Common myeloid progenitor, CD34-positive (primary cell): ENCODE results near the gene PRTFDC1.

Experiments
- CTCF ChIA-PET: fragments of 350-600 bp; sonication (Branson Sonifier 250); formaldehyde crosslinking; loops from one replicate; lab custom pipeline; 2021; ENCODE audit warnings: antibody characterized with exemption; lab: Charles Lee
- POLR2A ChIA-PET: fragments of 350-600 bp; sonication (Branson Sonifier 250); formaldehyde crosslinking; loops from one replicate; lab custom pipeline; 2021; ENCODE audit warnings: antibody characterized with exemption; lab: Charles Lee
- DNase-seq, 3 donors: peaks; one replicate each; pipeline versions ENCODE4 v3.0.0 to v3.0.0-alpha.2; 2013
- H3K27ac ChIP-seq, 2 experiments: 1 replicate in 1 of 2; 2 replicates in 1 of 2; pipeline ENCODE4 v1.7.0; 2013; ENCODE audit warnings: inconsistent platforms in 2 of 2, low read length in 2 of 2, mild to moderate bottlenecking in 2 of 2, low read depth in 1 of 2, moderate library complexity in 1 of 2; ENCODE audit not compliant: severe bottlenecking in 2 of 2, insufficient read depth in 1 of 2, poor library complexity in 1 of 2
- H3K27me3 ChIP-seq, 5 experiments: replicated peaks in 2 of 5; 1 replicate in 3 of 5; 2 replicates in 2 of 5; pipeline versions ENCODE4 v1.6.1 to v1.7.0; 2013; ENCODE audit warnings: low read length in 4 of 5, mild to moderate bottlenecking in 2 of 5, moderate library complexity in 2 of 5, inconsistent platforms in 1 of 5; ENCODE audit not compliant: insufficient read depth in 5 of 5, control insufficient read depth in 4 of 5
- H3K36me3 ChIP-seq, 4 experiments: 1 replicate in 2 of 4; 2 replicates in 2 of 4; pipeline versions ENCODE4 v1.6.1 to v1.7.0; 2013; ENCODE audit warnings: low read length in 3 of 4, control low read depth in 1 of 4, mild to moderate bottlenecking in 1 of 4; ENCODE audit not compliant: control insufficient read depth in 4 of 4, insufficient read depth in 4 of 4
- H3K4me1 ChIP-seq, 4 experiments: 1 replicate in 3 of 4; 2 replicates in 1 of 4; pipeline versions ENCODE4 v1.6.1 to v1.7.1; 2013; ENCODE audit warnings: low read length in 3 of 4, mild to moderate bottlenecking in 3 of 4, control low read depth in 1 of 4, inconsistent platforms in 1 of 4, moderate library complexity in 1 of 4; ENCODE audit not compliant: control insufficient read depth in 4 of 4, insufficient read depth in 4 of 4; ENCODE audit errors: control extremely low read depth in 1 of 4
- H3K4me3 ChIP-seq, 7 experiments: 1 replicate in 4 of 7; 2 replicates in 3 of 7; pipeline versions ENCODE4 v1.5.1 to v1.7.0; 2013; ENCODE audit warnings: mild to moderate bottlenecking in 7 of 7, low read length in 6 of 7, moderate library complexity in 6 of 7, inconsistent platforms in 2 of 7, low read depth in 2 of 7, control low read depth in 1 of 7; ENCODE audit not compliant: insufficient read depth in 4 of 7, control insufficient read depth in 1 of 7; ENCODE audit errors: extremely low read depth in 1 of 7
- H3K9me3 ChIP-seq, 5 experiments: 1 replicate in 4 of 5; 2 replicates in 1 of 5; pipeline versions ENCODE4 v1.6.1 to v1.7.1; 2013; ENCODE audit warnings: low read length in 4 of 5, mild to moderate bottlenecking in 2 of 5, inconsistent platforms in 1 of 5, low read depth in 1 of 5, moderate library complexity in 1 of 5; ENCODE audit not compliant: control insufficient read depth in 4 of 5, insufficient read depth in 2 of 5; ENCODE audit errors: control extremely low read depth in 1 of 5
- WGBS: methylation state at CpG from one replicate; pipeline ENCODE4 v1.1.5; 2013; ENCODE audit not compliant: insufficient coverage; 5-methylcytosine and 5-hydroxymethylcytosine counted together

PRTFDC1 gene

DNA sequence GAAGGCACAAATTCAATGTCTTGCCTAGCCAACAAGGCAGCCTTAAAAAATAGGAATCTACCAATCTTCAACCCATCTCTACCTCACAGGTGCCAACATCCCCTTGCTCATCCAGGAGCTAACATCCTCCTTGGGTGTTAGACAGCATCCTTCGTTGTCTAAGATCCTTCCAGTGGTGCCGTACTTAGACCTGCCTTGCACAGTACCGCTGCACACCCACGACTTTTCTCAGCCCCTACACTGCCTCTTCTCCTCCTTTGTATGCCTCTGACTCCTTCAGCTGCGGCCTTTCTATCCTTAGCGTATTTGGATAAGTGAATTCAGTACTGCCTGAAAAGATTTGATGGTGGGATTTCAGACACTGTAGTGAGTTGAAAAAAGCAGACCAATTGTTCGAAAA lies 15.9 kb upstream of the PRTFDC1 start:
- H3K9me3 ChIP-seq: no peaks in the 10 kb centered on the region
- no peak overlapping the region for H3K27ac ChIP-seq
- CTCF ChIA-PET: interaction anchor here (0.9 kb wide), 1 partner anchor 16 kb away, joined by 3 read pairs; no protein-coding TSS in a partner anchor
- no peaks in the 10 kb centered on the region for H3K27me3 ChIP-seq
- no peaks in the 10 kb centered on the region for H3K4me1 ChIP-seq
- WGBS: 100% methylated on average over 5 of the region's 7 CpGs
- H3K36me3 ChIP-seq: no peaks in the 10 kb centered on the region
- POLR2A ChIA-PET: no interaction called here
- DNase-seq: no peak
- H3K4me3 ChIP-seq: no peak overlapping the region

DNA sequence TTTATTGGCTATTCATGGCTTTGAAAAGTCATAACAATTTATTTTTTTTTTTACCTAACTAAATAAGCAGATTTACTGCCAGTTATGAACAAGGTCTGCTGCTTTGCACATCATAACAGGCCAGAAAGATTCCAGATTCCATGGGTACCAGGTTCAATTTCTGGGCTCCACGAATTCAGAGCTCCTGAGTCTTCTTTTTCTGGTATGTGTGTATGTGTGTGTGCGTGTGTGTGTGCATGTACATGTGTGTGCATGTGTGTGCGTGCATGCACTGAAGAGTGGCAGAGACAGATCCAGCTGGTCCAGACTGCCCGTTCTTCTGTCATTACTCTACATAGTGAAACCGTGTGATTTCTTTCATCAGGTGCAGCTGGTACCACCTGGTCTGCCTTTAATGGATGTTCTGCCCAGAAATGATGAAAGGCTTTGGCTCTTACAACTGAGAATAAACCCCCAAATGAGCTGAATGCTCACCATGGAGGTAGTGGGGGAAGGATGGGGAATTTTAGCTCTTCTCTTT lies 14.6 kb upstream of the PRTFDC1 start:
- ChIA-PET POLR2A (no interaction called here), CTCF (no interaction called here)
- DNase-seq: no peak

DNA sequence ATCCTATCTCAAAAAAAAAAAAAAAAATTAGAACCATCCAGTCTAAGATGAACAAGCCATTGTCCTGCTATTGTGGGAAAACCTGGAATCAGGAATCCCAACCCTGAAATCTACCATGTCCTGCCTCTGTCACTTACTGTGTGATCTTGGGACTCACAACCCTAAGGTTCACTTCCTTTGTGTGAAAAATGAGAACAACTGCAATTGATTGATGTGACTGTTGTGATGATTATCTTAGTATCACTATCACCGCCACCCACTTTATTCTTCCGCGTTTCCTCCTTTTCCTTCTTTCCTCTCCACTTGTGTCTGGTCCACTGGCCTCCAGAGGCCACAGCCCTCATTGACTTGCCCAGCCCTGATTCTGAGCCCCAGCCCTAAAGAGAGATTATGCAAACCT lies 12.6 kb upstream of the PRTFDC1 start:
- no peaks in the 10 kb centered on the region for H3K4me1 ChIP-seq
- H3K9me3 ChIP-seq: no peaks in the 10 kb centered on the region
- ChIA-PET CTCF (interaction anchor here (0.8 kb wide), 1 partner anchor 9 kb away, joined by 4 read pairs; no protein-coding TSS in a partner anchor), POLR2A (no interaction called here)
- no peak overlapping the region for H3K27ac ChIP-seq
- no peak for DNase-seq
- H3K36me3 ChIP-seq: no peaks in the 10 kb centered on the region
- WGBS: 78% methylated on average over 3 of the region's 3 CpGs
- no peaks in the 10 kb centered on the region for H3K27me3 ChIP-seq
- H3K4me3 ChIP-seq: no peak overlapping the region

More for the DNA sequence above, 14.6 kb upstream of the PRTFDC1 start:
- Histone ChIP-seq H3K27ac (no peak overlapping the region), H3K9me3 (no peaks in the 10 kb centered on the region), H3K36me3 (no peaks in the 10 kb centered on the region), H3K27me3 (no peaks in the 10 kb centered on the region), H3K4me1 (no peaks in the 10 kb centered on the region), H3K4me3 (no peak overlapping the region)
- 97% methylated on average over 5 of the region's 5 CpGs for WGBS

DNA sequence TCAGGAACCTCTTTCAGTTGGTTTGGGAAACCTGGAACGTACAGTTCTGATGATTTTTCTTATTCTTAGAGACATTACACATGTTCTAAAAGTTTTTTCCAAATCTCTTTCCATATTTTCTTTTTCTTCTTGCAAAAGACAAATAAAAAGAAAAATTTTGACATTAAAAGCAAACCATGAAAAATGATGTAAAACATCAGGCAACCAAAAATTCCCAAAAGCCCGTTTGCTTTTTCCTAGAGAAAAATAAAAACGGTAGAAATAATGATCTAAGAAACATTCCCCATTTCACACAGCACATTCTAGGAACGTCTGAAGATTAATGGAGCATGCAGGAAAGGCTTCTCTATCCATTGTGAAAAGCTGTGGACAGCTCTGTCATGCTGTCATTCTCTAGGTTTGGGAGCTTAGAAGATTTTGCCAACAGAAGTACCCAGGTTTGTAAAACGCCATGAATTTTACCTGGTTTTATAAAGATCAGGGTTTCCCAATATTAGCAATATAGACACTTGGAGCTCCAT lies 11.2 kb upstream of the PRTFDC1 start:
- Histone ChIP-seq H3K9me3 (no peaks in the 10 kb centered on the region), H3K27me3 (no peaks in the 10 kb centered on the region), H3K27ac (no peak overlapping the region), H3K36me3 (no peaks in the 10 kb centered on the region), H3K4me1 (no peaks in the 10 kb centered on the region), H3K4me3 (no peak overlapping the region)
- 100% methylated on average over 1 of the region's 5 CpGs for WGBS
- DNase-seq: no peak
- ChIA-PET POLR2A (interaction anchor here (0.6 kb wide), 1 partner anchor 179 kb away, joined by 3 read pairs; no protein-coding TSS in a partner anchor), CTCF (interaction anchor here (1.7 to 2.6 kb wide), 2 partner anchors 11 to 321 kb away, joined by 4 to 14 read pairs; partner anchors contain the start of gene PRTFDC1)

DNA sequence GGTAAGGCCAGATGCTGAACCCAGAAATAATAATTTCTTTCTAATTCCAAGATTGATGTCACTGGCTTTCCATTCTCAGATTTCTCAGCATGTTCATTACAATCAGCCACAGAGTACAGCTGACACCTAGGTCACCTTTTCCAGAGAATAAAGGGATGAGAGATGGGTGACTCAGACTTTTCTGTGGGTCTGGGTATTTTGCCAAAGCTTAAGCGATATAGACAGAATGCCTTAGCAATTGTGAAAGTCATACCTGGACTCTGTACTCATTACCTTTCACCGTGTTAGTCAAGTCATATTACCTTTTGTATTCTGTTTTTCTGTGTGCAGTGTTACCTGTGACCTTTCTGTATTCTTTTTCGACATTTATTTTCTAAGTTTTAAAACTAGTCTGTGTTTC lies 10.6 kb upstream of the PRTFDC1 start:
- DNase-seq: no peak
- Histone ChIP-seq H3K27me3 (no peaks in the 10 kb centered on the region), H3K36me3 (no peaks in the 10 kb centered on the region), H3K4me1 (no peaks in the 10 kb centered on the region), H3K27ac (no peak overlapping the region), H3K9me3 (no peaks in the 10 kb centered on the region), H3K4me3 (no peak overlapping the region)
- WGBS: 100% methylated on average over 1 of the region's 3 CpGs
- ChIA-PET POLR2A (no interaction called here), CTCF (interaction anchor here (1.7 to 2.6 kb wide), 2 partner anchors 10 to 320 kb away, joined by 4 to 14 read pairs; partner anchors contain the start of gene PRTFDC1)

DNA sequence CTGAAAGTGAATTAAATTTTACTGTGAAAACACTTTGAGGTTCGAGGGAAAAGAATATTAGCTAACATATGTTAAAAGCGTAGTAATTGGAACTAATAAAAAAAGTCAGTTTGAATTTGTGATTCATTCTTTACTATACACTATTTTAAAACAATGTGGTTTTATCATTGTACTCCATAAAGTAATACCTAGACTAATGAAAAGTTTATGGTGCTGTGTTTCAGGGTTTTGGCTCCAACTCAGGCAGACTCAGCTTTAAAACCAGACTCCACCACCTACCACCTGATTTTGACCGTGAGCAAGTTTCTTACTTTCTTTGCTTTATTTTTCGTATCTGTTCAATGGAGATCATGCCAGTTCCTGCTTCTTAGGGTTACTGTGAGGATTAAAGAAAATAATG lies 9.2 kb upstream of the PRTFDC1 start:
- no peak overlapping the region for H3K27ac ChIP-seq
- H3K4me1 ChIP-seq: no peaks in the 10 kb centered on the region
- no peak overlapping the region for H3K4me3 ChIP-seq
- no CpG with 5 or more reads among the region's 4 CpGs for WGBS
- ChIA-PET CTCF (interaction anchor here (0.7 to 2.6 kb wide), 2 partner anchors 9 to 91 kb away, joined by 3 to 14 read pairs; partner anchors contain the start of gene PRTFDC1), POLR2A (no interaction called here)
- no peaks in the 10 kb centered on the region for H3K9me3 ChIP-seq
- no peaks in the 10 kb centered on the region for H3K36me3 ChIP-seq
- DNase-seq: no peak
- H3K27me3 ChIP-seq: no peaks in the 10 kb centered on the region

DNA sequence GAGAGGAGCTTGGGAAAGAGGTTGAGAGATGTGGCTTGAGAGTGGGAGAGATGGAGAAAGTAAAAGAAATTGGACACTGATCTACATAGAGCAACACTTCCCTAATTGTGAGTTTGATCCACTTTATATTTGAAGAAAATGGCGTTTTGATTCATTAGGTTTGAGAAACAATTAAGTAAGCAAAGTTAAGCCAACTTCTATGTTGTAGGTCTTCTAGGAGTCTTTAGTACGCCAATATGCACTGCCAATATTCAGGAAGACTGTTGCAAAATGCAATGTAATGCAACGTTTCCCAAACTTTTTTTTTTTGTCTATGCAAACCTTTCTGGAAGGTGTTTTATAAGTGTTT lies 7.0 kb upstream of the PRTFDC1 start:
- H3K27me3 ChIP-seq: no peaks in the 10 kb centered on the region
- ChIA-PET CTCF (interaction anchor here (0.7 to 1.1 kb wide), 4 partner anchors 10 to 324 kb away, joined by 3 to 4 read pairs (median 3); no protein-coding TSS in a partner anchor), POLR2A (no interaction called here)
- no peak overlapping the region for H3K4me3 ChIP-seq
- H3K36me3 ChIP-seq: no peaks in the 10 kb centered on the region
- no peaks in the 10 kb centered on the region for H3K4me1 ChIP-seq
- DNase-seq: no peak
- no peak overlapping the region for H3K27ac ChIP-seq
- WGBS: 80% methylated on average over 2 of the region's 3 CpGs
- no peaks in the 10 kb centered on the region for H3K9me3 ChIP-seq
